Heart left ventricle (tissue), 13 donors: ENCODE results near the gene SCRT2.

Source experiments
- POLR2A ChIP-seq, 2 donors: fragments of 450-650 bp; IDR thresholded peaks; one replicate each; pipeline ENCODE4 v1.6.1; 2017; ENCODE audit warnings: antibody characterized with exemption in 2 of 2, mild to moderate bottlenecking in 2 of 2, moderate library complexity in 2 of 2
- TF ChIP-seq, protein P1 (sequence below), 12 donors: fragments of 200-600 bp; sonication (generic) in 4 of 12; IDR thresholded peaks; one replicate each; pipeline versions ENCODE4 v1.5.0 to v1.8.0; 2018 to 2022; ENCODE audit warnings: antibody characterized with exemption in 12 of 12, mild to moderate bottlenecking in 5 of 12
- donor health status: ischemic (EF 13 %, LVEDD 7.1; RV severe dilation, severe dysfunction).
- donor health status: DM: no; HTN: yes; CAD: no.
- donor health status: DM: no; HTN: no; CAD: no.
- donor health status: ischemic (EF 25% LVEDD 6.9; RV normal size, moderate dysfunction).
- donor health status: ischemic (EF 25% LVEDD 5.7; RV mildly dilated, moderate dysfunction).
- donor health status: ischemic (EF 35%, LVEDD 5.7; RV mildly dilated, moderate dysfunction).
- donor health status: nonischemic (EF 11% LVEDD 7.7; RV severe dilation, severe dysfunction).
- donor health status: DM: yes; HTN: yes; CAD: no.
- donor health status: PGD.
- donor health status: ischemic (EF 29% LVEDD 5.4; RV normal size, mild dysfunction).
- donor health status: nonischemic (EF 23%, LVEDD 6.1; RV moderate dilation, normal function).

DNA sequence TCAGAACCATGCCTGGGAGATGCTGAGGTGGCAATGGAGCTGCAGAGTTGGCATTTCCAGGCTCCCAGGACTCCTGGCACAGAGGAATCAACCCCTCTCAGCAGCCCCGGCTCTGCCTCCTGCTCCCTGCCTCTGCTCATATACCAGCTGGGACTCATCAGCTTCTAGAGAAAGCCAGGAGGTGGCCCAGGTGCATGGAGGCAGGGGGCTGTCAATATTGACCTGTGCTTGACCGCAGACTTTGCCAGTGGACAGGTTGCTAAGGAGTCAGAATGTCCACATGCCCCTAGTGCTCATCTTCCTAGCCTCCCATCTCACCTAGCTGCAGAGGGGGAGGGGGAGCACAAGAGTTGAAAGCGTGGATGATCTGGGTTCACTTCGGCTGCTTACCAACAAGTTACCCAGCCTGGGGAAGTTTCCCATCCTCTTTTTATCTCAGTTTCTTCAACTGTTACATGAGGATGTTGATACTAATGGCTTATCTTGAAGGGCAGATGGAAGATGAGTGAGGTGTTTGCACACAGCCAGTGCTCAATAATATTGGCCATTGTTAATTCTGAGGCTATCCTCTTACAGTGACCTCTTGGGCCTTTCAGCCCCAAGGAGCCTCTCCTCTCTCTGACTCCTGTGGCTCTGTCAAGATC lies 9.2 kb upstream of the SCRT2 start:
- TF ChIP-seq, protein P1, sequence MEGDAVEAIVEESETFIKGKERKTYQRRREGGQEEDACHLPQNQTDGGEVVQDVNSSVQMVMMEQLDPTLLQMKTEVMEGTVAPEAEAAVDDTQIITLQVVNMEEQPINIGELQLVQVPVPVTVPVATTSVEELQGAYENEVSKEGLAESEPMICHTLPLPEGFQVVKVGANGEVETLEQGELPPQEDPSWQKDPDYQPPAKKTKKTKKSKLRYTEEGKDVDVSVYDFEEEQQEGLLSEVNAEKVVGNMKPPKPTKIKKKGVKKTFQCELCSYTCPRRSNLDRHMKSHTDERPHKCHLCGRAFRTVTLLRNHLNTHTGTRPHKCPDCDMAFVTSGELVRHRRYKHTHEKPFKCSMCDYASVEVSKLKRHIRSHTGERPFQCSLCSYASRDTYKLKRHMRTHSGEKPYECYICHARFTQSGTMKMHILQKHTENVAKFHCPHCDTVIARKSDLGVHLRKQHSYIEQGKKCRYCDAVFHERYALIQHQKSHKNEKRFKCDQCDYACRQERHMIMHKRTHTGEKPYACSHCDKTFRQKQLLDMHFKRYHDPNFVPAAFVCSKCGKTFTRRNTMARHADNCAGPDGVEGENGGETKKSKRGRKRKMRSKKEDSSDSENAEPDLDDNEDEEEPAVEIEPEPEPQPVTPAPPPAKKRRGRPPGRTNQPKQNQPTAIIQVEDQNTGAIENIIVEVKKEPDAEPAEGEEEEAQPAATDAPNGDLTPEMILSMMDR (IDR thresholded peaks at IDR 0.05): no peak
- TF ChIP-seq POLR2A (IDR thresholded peaks at IDR 0.05): no peak
